Gastrocnemius medialis (tissue), 4 donors: ENCODE results near the gene UGT1A8. TPM values are rescaled to one million over a fixed set of nuclear protein-coding genes. Genes with fewer than 3 reads are reported as not detected.

Experiments
- ATAC-seq, 2 donors: fragments of 150-250 bp; one replicate each; pipeline ENCODE4 v1.9.1; 2016
- DNase-seq, 2 donors: peaks; one replicate each; pipeline ENCODE4 v3.0.0-alpha.2; 2019
- H3K27ac ChIP-seq, 4 donors: fragments of 200-600 bp; sonication (generic); 1 replicate in 1 of 4; 2 replicates in 3 of 4; pipeline ENCODE4 v1.5.1; 2016 to 2018; ENCODE audit warnings: mild to moderate bottlenecking in 2 of 4, moderate library complexity in 1 of 4
- H3K27me3 ChIP-seq, 3 donors: fragments of 200-600 bp; sonication (generic) in 2 of 3; 1 replicate in 1 of 3; 2 replicates in 2 of 3; pipeline versions ENCODE4 v1.5.1 to v1.6.0; 2016 to 2019; ENCODE audit warnings: mild to moderate bottlenecking in 1 of 3, moderate library complexity in 1 of 3
- H3K36me3 ChIP-seq, 2 donors: fragments of 200-600 bp; sonication (generic) in 1 of 2; one replicate each; pipeline ENCODE4 v1.5.1; 2017 to 2018
- H3K4me1 ChIP-seq, 2 donors: fragments of 200-600 bp; sonication (generic) in 1 of 2; one replicate each; pipeline ENCODE4 v1.5.1; 2016 to 2017; ENCODE audit warnings: mild to moderate bottlenecking in 2 of 2
- H3K4me3 ChIP-seq, 4 donors: fragments of 200-600 bp; sonication (generic) in 3 of 4; 1 replicate in 1 of 4; 2 replicates in 3 of 4; pipeline ENCODE4 v1.5.1; 2016 to 2019; ENCODE audit warnings: mild to moderate bottlenecking in 2 of 4
- H3K9me3 ChIP-seq, 3 donors: fragments of 200-600 bp; sonication (generic) in 2 of 3; 1 replicate in 1 of 3; 2 replicates in 2 of 3; pipeline ENCODE4 v1.5.1; 2016 to 2019
- POLR2A ChIP-seq, 2 donors: fragments of 450-650 bp; IDR thresholded peaks; one replicate each; pipeline ENCODE4 v1.6.1; 2017; ENCODE audit warnings: antibody characterized with exemption in 2 of 2, mild to moderate bottlenecking in 2 of 2, moderate library complexity in 2 of 2
- in situ Hi-C, 4 donors: fragments of 200-750 bp; cut with MboI; loops; one replicate each; pipeline versions ENCODE4 v1.15.0 to v1.8.0; 2017; ENCODE audit warnings: low sequenced_read_pairs in 4 of 4
- intact Hi-C: fragments of 100-400 bp; cut with DNase I; formaldehyde crosslinking; loops from one replicate; pipeline ENCODE4 v1.15.1; 2023; ENCODE audit warnings: low total_unique reads
- total RNA-seq, 4 donors: library from RNA; depleted of rRNA; stranded (reverse); fragments of >200 nt; gene quantifications; one replicate each; pipeline versions ENCODE4 v1.1.0 to v1.2.3, GENCODE V29; 2016
- TF ChIP-seq, protein P1 (sequence below), 5 experiments: fragments of 450-650 bp in 3 of 5; fragments of 200-600 bp in 2 of 5; sonication (generic) in 2 of 5; IDR thresholded peaks in 4 of 5; conservative IDR thresholded peaks in 1 of 5; 1 replicate in 4 of 5; 2 replicates in 1 of 5; pipeline ENCODE4 v1.5.1; 2016 to 2019; ENCODE audit warnings: antibody characterized with exemption in 5 of 5, mild to moderate bottlenecking in 3 of 5, moderate library complexity in 3 of 5

Gene UGT1A8
- total RNA-seq, 4 donors from 2014 or later, result not detected

DNA sequence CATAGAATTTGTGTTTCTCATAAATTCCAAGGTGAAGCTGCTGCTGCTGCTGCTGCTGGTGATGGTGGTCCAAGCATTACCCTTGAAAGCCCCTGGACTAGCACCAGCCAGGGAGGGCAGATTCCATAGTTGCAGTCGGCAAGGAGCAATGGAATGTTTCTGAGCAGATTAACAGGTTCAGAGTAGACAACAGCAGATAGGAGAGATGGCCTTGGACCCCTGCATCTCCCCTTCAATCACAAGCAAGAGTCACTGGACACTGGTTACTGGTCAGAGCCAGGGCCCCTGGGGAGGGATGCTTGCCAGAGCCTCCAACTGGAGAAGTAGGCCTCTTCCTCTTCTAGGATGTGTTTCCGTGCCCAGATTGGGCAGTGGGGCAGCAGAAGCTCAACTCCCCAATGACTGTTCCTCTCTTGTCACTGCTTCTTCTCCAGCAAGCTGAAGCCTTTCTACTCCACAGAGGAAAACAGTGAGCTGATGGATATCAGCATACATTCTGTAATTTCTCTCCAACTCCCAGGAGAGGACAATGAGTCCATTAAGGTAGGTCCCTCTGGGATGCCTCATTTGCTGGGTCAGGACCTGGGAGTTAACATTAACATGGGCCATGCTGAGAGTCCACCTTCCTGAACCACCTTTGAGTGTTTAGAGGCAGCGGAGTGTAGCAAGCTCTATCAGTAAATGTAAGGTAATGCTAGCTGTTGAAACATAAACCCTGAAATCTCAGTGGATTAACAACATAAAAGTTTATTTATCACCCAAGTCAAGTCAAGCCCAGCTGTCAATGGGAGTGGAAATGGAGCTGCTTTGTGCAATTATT lies 196.0 kb downstream of the UGT1A8 start:
- in situ Hi-C loops, result no loop called here
- H3K9me3 ChIP-seq, result no peaks in the 10 kb centered on the region
- DNase-seq, result no peak
- H3K4me3 ChIP-seq, result no peak overlapping the region
- H3K27me3 ChIP-seq, result no peaks in the 10 kb centered on the region
- H3K27ac ChIP-seq, result no peak overlapping the region
- H3K4me1 ChIP-seq, result no peaks in the 10 kb centered on the region
- H3K36me3 ChIP-seq, result no peaks in the 10 kb centered on the region
- TF ChIP-seq POLR2A (IDR thresholded peaks at IDR 0.05), result no peak
- TF ChIP-seq, protein P1, sequence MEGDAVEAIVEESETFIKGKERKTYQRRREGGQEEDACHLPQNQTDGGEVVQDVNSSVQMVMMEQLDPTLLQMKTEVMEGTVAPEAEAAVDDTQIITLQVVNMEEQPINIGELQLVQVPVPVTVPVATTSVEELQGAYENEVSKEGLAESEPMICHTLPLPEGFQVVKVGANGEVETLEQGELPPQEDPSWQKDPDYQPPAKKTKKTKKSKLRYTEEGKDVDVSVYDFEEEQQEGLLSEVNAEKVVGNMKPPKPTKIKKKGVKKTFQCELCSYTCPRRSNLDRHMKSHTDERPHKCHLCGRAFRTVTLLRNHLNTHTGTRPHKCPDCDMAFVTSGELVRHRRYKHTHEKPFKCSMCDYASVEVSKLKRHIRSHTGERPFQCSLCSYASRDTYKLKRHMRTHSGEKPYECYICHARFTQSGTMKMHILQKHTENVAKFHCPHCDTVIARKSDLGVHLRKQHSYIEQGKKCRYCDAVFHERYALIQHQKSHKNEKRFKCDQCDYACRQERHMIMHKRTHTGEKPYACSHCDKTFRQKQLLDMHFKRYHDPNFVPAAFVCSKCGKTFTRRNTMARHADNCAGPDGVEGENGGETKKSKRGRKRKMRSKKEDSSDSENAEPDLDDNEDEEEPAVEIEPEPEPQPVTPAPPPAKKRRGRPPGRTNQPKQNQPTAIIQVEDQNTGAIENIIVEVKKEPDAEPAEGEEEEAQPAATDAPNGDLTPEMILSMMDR (IDR thresholded peaks at IDR 0.05 in 4 of 5, conservative IDR thresholded peaks at IDR 0.05 in 1 of 5), result no peak
- intact Hi-C loops, result no loop called here
- no peak for ATAC-seq

DNA sequence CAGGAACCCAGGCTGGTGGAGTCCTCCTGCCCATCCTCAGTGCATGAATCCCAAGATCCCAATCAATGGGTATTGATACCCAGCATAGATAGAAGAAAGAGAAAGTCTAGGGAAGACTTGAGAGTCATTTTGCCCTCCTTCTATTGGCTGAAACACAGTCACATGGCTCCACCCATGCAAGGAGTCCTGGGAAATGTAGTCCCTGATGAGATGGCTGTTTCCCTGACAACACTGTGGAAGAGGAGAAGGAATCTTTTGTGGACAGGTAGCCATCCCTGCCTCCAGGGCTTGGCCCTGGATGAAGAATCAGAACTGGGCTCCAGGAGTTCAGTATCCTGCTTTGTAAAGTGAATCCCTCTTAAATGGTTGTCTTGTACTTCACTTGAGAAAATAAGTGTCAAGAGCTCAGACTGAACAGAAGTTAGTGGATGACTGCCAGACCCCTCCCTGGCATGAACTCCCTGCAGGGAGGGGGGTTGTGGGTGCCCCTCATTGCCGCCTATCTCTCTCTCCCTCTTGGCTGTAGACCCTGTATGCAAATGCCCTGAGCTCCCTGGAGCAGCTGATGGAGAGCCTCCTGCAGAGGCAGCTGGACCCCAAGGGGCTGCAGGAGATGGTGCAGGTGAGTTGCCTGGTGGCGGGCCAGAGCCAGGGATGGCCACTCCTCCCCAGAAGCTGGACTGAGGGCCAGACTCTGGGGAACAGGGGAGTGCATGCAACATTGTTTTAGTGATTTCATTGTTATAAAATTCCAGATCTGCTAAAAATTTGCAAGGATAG lies 196.8 kb downstream of the UGT1A8 start:
- Histone ChIP-seq H3K36me3 (no peaks in the 10 kb centered on the region), H3K27me3 (no peaks in the 10 kb centered on the region), H3K27ac (no peak overlapping the region), H3K4me1 (no peaks in the 10 kb centered on the region), H3K4me3 (no peak overlapping the region), H3K9me3 (no peaks in the 10 kb centered on the region)
- in situ Hi-C loops, result no loop called here
- DNase-seq, result no peak
- no peak for ATAC-seq
- intact Hi-C loops, result no loop called here
- TF ChIP-seq, protein P1 (IDR thresholded peaks at IDR 0.05 in 4 of 5, conservative IDR thresholded peaks at IDR 0.05 in 1 of 5), result no peak
- TF ChIP-seq POLR2A (IDR thresholded peaks at IDR 0.05), result no peak

DNA sequence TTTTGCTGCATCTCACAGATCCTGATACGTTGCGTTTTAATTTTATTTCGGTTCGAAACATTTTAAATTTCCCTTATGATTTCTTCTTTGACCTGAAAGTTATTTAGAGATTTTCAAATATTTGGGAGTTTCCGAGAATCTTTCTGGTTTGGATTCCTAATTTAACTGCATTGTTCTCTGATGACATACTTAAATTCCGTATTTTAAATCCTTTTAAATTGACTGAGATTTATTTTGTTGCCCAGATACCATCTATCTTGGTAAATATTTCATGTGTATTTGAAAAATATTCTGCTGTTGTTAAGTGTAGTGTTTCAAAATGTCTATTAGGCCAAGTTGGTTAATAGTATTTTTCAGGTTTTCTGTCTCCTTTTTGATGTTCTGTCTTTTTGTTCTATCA lies 198.4 kb downstream of the UGT1A8 start:
- no peak overlapping the region for H3K27ac ChIP-seq
- no peaks in the 10 kb centered on the region for H3K27me3 ChIP-seq
- DNase-seq (no peak), ATAC-seq (no peak)
- no peaks in the 10 kb centered on the region for H3K4me1 ChIP-seq
- H3K4me3 ChIP-seq, result no peak overlapping the region
- no peaks in the 10 kb centered on the region for H3K9me3 ChIP-seq
- no peaks in the 10 kb centered on the region for H3K36me3 ChIP-seq
- intact Hi-C loops, result no loop called here
- in situ Hi-C loops, result no loop called here
- TF ChIP-seq POLR2A (IDR thresholded peaks at IDR 0.05), result no peak
- TF ChIP-seq, protein P1 (IDR thresholded peaks at IDR 0.05 in 4 of 5, conservative IDR thresholded peaks at IDR 0.05 in 1 of 5), result no peak

DNA sequence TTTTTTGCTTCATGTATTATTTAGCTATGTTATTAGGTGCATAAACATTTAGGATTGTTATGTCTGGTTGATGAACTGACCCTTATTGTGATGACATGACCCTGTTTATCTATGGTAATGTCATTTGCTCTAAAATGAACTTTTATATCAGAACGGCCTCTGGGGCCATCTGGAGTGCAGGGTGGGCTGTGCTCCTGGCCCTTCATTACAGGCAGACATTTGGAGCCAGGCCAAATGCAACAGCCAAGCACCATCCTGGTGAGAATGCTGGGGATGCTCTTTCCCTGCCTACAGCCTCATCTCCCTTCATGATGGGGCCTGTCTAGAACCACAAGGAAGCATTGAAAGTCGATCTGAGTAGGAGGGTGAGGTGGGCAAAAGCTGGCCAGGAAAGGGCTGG lies 198.9 kb downstream of the UGT1A8 start:
- no peaks in the 10 kb centered on the region for H3K9me3 ChIP-seq
- H3K4me1 ChIP-seq, result no peaks in the 10 kb centered on the region
- no peaks in the 10 kb centered on the region for H3K27me3 ChIP-seq
- no peak overlapping the region for H3K4me3 ChIP-seq
- ATAC-seq, result no peak
- DNase-seq, result no peak
- TF ChIP-seq, protein P1 (IDR thresholded peaks at IDR 0.05 in 4 of 5, conservative IDR thresholded peaks at IDR 0.05 in 1 of 5), result no peak
- no peak for TF ChIP-seq POLR2A (IDR thresholded peaks at IDR 0.05)
- intact Hi-C loops (no loop called here), in situ Hi-C loops (no loop called here)
- H3K36me3 ChIP-seq, result no peaks in the 10 kb centered on the region
- H3K27ac ChIP-seq, result no peak overlapping the region
